Measurements from ENCODE around the gene SLC44A2.

SLC44A2 gene

GRCh38 chr19:10615429-10616023 is 9.8 kb upstream of the SLC44A2 start:
- DNase-seq (ENCODE audit: low read depth in 1 of 2, low spot score in 1 of 2) = no peak

GRCh38 chr19:10617409-10618121 is 7.8 kb upstream of the SLC44A2 start:
- no peak for DNase-seq (ENCODE audit: low read depth in 1 of 2, low spot score in 1 of 2)

GRCh38 chr19:10618846-10619245 is 6.5 kb upstream of the SLC44A2 start:
- no peak for DNase-seq (ENCODE audit: low read depth in 1 of 2, low spot score in 1 of 2)

- DNase-seq (ENCODE audit: low read depth in 1 of 2, low spot score in 1 of 2) = no peak
These were observed 4.6 kb upstream of the SLC44A2 start for GRCh38 chr19:10620786-10621185.

- no peak for DNase-seq (ENCODE audit: low read depth in 1 of 2, low spot score in 1 of 2)
These were observed 3.4 kb upstream of the SLC44A2 start for GRCh38 chr19:10621966-10622365.

GRCh38 chr19:10624585-10624984 is 768 bp upstream of the SLC44A2 start:
- DNase-seq (ENCODE audit: low read depth in 1 of 2, low spot score in 1 of 2) = no peak

- no peak for DNase-seq (ENCODE audit: low read depth in 1 of 2, low spot score in 1 of 2)
These were observed 397 bp downstream of the SLC44A2 start for GRCh38 chr19:10625762-10626138.

GRCh38 chr19:10631874-10632273 is 6.5 kb downstream of the SLC44A2 start:
- no peak for DNase-seq (ENCODE audit: low read depth in 1 of 2, low spot score in 1 of 2)

GRCh38 chr19:10634430-10634829 is 9.1 kb downstream of the SLC44A2 start:
- no peak for DNase-seq (ENCODE audit: low read depth in 1 of 2, low spot score in 1 of 2)

GRCh38 chr19:10634963-10635362 is 9.6 kb downstream of the SLC44A2 start:
- no peak for DNase-seq (ENCODE audit: low read depth in 1 of 2, low spot score in 1 of 2)

GRCh38 chr19:10636304-10636972 is 11.1 kb downstream of the SLC44A2 start:
- no peak for DNase-seq (ENCODE audit: low read depth in 1 of 2, low spot score in 1 of 2)

- no peak for DNase-seq (ENCODE audit: low read depth in 1 of 2, low spot score in 1 of 2)
These were observed 12.5 kb downstream of the SLC44A2 start for GRCh38 chr19:10637894-10638293.

GRCh38 chr19:10639836-10640235 is 14.5 kb downstream of the SLC44A2 start:
- DNase-seq (ENCODE audit: low read depth in 1 of 2, low spot score in 1 of 2) = no peak

- DNase-seq (ENCODE audit: low read depth in 1 of 2, low spot score in 1 of 2) = no peak
These were observed 15.0 kb downstream of the SLC44A2 start for GRCh38 chr19:10640361-10640760.

GRCh38 chr19:10641248-10641647 is 15.9 kb downstream of the SLC44A2 start:
- no peak for DNase-seq (ENCODE audit: low read depth in 1 of 2, low spot score in 1 of 2)

GRCh38 chr19:10642473-10643171 is 17.3 kb downstream of the SLC44A2 start:
- no peak for DNase-seq (ENCODE audit: low read depth in 1 of 2, low spot score in 1 of 2)

- DNase-seq (ENCODE audit: low read depth in 1 of 2, low spot score in 1 of 2) = no peak
These were observed 18.0 kb downstream of the SLC44A2 start for GRCh38 chr19:10643172-10643967.

GRCh38 chr19:10643968-10644259 is 18.6 kb downstream of the SLC44A2 start:
- DNase-seq (ENCODE audit: low read depth in 1 of 2, low spot score in 1 of 2) = no peak

GRCh38 chr19:10644260-10645007 is 19.1 kb downstream of the SLC44A2 start:
- DNase-seq (ENCODE audit: low read depth in 1 of 2, low spot score in 1 of 2) = peak; percentile 74 to 77

- no peak for DNase-seq (ENCODE audit: low read depth in 1 of 2, low spot score in 1 of 2)
These were observed 21.3 kb downstream of the SLC44A2 start for GRCh38 chr19:10646456-10647159.
